ENCODE results near the gene CD6. TPM values are rescaled to one million over a fixed set of nuclear protein-coding genes. Genes with fewer than 3 reads are reported as not detected.

The CD6 gene
- total and polyA plus RNA-seq, 10 of the 15 experiments (the other 5 are each of a cell fraction or from before 2014, with no cell fraction given): 0.37 to 17.6 (median 6.2) TPM

- FAIRE-seq: no peak
- intact Hi-C loops (cut with micrococcal nuclease; ENCODE audit: unreplicated experiment): no loop called here
- TF ChIP-seq GABPA (IDR thresholded peaks at IDR 0.05; ENCODE audit: low read depth): no peak
- TF ChIP-seq CBFB (IDR thresholded peaks at IDR 0.05; ENCODE audit: low read depth): no peak
- TF ChIP-seq USF2 (IDR thresholded peaks at IDR 0.05; ENCODE audit: borderline replicate concordance, low read depth, low read length): no peak
- no peak for TF ChIP-seq HDGF (IDR thresholded peaks at IDR 0.05)
- no peak for TF ChIP-seq RELB (IDR thresholded peaks at IDR 0.05; ENCODE audit: low read depth)
- no peak for TF ChIP-seq CBX5 (IDR thresholded peaks at IDR 0.05; ENCODE audit: low read depth)
- no peak for TF ChIP-seq NFXL1 (IDR thresholded peaks at IDR 0.05; ENCODE audit: borderline replicate concordance)
- TF ChIP-seq ZBTB40 (IDR thresholded peaks at IDR 0.05; ENCODE audit: borderline replicate concordance): no peak
- TF ChIP-seq RBBP5 (conservative IDR thresholded peaks at IDR 0.05): no peak
- TF ChIP-seq BCLAF1 (IDR thresholded peaks at IDR 0.05): no peak
- TF ChIP-seq MYC (IDR thresholded peaks at IDR 0.05; ENCODE audit: insufficient read depth, insufficient read length, insufficient replicate concordance, low read length, severe bottlenecking): no peak
- TF ChIP-seq MXI1 (IDR thresholded peaks at IDR 0.05; ENCODE audit: low read depth, low read length): no peak
- no peak for TF ChIP-seq BCL11A (IDR thresholded peaks at IDR 0.05; ENCODE audit: low read depth, low read length)
- no peak for TF ChIP-seq CEBPB (IDR thresholded peaks at IDR 0.05; ENCODE audit: borderline replicate concordance in 1 of 2, low read depth in 2 of 2, low read length in 2 of 2)
These were observed 29.3 kb upstream of the CD6 start for GRCh38 chr11:60942219-60942618.

More at GRCh38 chr11:60942219-60942618, 29.3 kb upstream of the CD6 start:
- ChIA-PET SMC1A (ENCODE audit: uncharacterized antibody, unreplicated experiment) (no interaction called here), RAD21 (ENCODE audit: unreplicated experiment) (no interaction called here), POLR2A (interaction anchor here (1.0 to 2.0 kb wide), 3 partner anchors 9 to 25 kb away, joined by 4 to 6 read pairs (median 4); no protein-coding TSS in a partner anchor), CTCF (interaction anchor here (0.8 kb wide), 1 partner anchor 29 kb away, joined by 3 read pairs; the partner anchor contains the start of gene TMEM109)
- ATAC-seq: no peak
- WGBS (ENCODE audit: insufficient coverage, insufficient replicate concordance, low lambda C conversion rate, missing lambda C conversion rate): 77% methylated on average over 4 of the region's 4 CpGs
- no peak for DNase-seq (ENCODE audit: low read depth, low spot score)
- peaks cover 25% of the 10 kb centered on the region for H3K79me2 ChIP-seq (ENCODE audit: control insufficient read depth, insufficient read depth, low read length)
- BruUV-seq (replicated peaks): no TSS peak
- no peak overlapping the region for H3K27ac ChIP-seq (ENCODE audit: control insufficient read depth, insufficient read depth)
- no peak overlapping the region for H3K9ac ChIP-seq (ENCODE audit: control insufficient read depth, insufficient read depth, low read length)
- H3K36me3 ChIP-seq (ENCODE audit: control insufficient read depth in 2 of 2, insufficient read depth in 2 of 2, low read length in 1 of 2): peaks cover 29 to 33% of the 10 kb centered on the region in 2 experiments
- H3K4me2 ChIP-seq (ENCODE audit: control insufficient read depth, insufficient read depth): no peak overlapping the region
- H3K9me3 ChIP-seq (replicated peaks; ENCODE audit: control insufficient read depth, insufficient read depth, low read length): no peaks in the 10 kb centered on the region
- H2AFZ ChIP-seq (ENCODE audit: control insufficient read depth, low read depth, low read length): no peak overlapping the region
- H3K4me1 ChIP-seq (ENCODE audit: control insufficient read depth, insufficient read depth, low read length): peaks cover 20% of the 10 kb centered on the region
- no peak overlapping the region for H3K4me3 ChIP-seq
- H3K27me3 ChIP-seq (replicated peaks in 1 of 2; ENCODE audit: control insufficient read depth in 2 of 2, insufficient read depth in 2 of 2, low read length in 1 of 2): no peaks in the 10 kb centered on the region
- no peaks in the 10 kb centered on the region; the same call in 1 of the 2 replicates for H4K20me1 ChIP-seq (ENCODE audit: control insufficient read depth, insufficient read depth)
- in situ Hi-C loops (cut with MboI): no loop called here
